Head of caudate nucleus (tissue), 42 donors: ENCODE measurements around the gene RAB11B.
"Not testable (repeated sequence)": the region's sequence is repeated elsewhere in the genome, so short reads cannot be mapped to it uniquely, and the experiment has no call there.

Source experiments
- DNase-seq, 42 donors: peaks; one replicate each; pipeline versions ENCODE4 v3.0.0 to v3.0.0-alpha.2; 2020 to 2021; ENCODE audit warnings: mixed read lengths in 7 of 42
- intact Hi-C: fragments of 100-400 bp; cut with DNase I; formaldehyde crosslinking; loops from one replicate; pipeline ENCODE4 v1.15.0; 2022

RAB11B gene

DNA sequence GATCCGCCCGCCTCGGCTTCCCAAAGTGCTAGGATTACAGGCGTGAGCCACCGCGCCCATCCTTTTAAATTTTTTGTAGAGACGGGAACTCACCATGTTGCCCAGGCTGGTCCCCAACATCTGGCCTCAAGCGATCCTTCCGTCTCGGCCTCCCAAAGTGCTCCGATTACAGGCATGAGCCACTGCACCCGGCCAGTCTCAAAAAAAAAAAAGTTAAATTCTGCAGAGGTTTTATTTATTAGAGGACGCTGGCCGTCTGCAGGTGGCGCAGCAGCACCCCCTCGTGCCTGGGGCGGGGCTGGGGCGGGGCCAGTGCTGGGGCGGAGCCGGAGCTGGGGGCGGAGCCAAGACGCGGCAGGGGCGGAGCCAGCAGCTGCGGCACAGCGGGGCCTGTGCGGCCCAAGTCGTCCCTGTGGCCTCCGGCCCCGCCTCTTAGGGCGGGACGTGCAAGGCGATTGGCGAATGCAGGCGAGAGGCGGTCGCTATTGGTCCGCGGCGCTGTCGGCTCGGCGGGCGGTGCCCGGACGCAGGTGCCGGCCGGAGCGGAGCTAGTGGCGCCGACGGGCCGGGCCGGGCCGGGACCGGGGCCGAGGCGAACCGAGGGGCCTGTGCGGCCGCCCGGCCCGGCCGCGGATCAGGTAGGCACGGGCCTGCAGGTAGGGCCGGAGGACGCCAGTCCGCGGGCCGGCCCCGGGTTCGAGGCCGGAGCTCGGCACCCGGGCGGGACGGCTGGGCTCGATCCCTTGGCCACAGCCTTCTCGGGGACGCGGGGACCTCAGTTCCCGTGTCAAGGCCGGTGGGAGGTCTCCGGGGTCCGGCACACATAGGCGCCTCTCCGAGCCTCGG lies 22.8 kb downstream of the RAB11B start, which contains the start of gene MARCHF2:
Gene MARCHF2, plus strand, starts transcription at position 523 of the 846 bp plus-strand sequence. CDS start 8,536 bp downstream, outside the sequence.
- intact Hi-C loops, result loop anchor here (10.0 kb wide), 1 partner anchor 92 kb away; the partner anchor contains the start of gene PRAM1
- DNase-seq, result peak; percentile 91 to 98 (median 96)

- DNase-seq, result no peak
- intact Hi-C loops, result loop anchor here (10.0 kb wide), 1 partner anchor 91 kb away; the partner anchor contains the start of gene PRAM1
Measured at GRCh38 chr19:8413629-8413995, 23.5 kb downstream of the RAB11B start.

DNA sequence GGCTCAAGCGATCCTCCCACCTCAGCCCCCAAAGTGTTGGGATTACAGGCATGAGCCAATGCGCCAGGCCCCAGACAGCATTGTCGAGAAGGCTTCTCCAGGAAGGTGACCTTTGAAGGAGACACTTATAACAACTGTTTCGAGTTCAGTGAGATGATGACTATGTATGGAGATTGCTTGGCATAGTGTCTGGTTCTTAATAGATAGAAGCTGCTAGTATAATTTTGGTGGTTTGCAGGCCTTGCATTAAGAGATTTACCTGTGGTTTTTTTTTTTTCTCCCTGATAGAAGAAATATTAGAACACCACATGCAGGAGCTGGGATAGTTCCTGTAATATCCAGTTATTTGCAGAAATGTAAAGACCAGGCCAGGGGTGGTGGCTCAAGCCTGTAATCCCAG lies 26.6 kb downstream of the RAB11B start:
- DNase-seq, result no peak
- intact Hi-C loops, result loop anchor here (10.0 kb wide), 1 partner anchor 88 kb away; the partner anchor contains the start of gene PRAM1

- intact Hi-C loops, result no loop called here
- no peak for DNase-seq
Measured at GRCh38 chr19:8421484-8422461, 31.6 kb downstream of the RAB11B start.

- peak in 32 of 42 donors; percentile 14 to 83 (median 45) for DNase-seq
- intact Hi-C loops, result no loop called here
Measured at GRCh38 chr19:8423817-8424223, 33.7 kb downstream of the RAB11B start.

DNA sequence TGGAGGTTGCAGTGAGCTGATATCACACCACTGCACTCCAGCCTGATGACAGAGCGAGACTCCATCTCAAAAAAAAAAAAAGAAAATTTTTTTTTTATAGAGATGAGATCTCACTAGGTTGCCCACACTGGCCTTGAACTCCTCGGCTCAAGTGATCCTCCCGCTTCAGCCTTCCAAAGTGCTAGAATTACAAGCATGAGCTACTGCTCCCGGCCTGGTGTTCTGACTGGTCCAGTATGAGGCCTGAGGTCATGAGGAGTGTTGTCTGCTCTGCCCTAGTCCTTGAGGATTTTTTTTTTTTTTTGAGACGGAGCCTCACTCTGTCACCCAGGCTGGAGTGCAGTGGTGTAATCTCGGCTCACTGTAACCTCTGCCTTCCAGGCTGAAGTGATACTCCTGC lies 35.2 kb downstream of the RAB11B start:
- intact Hi-C loops, DNase-seq: not testable (repeated sequence)

DNA sequence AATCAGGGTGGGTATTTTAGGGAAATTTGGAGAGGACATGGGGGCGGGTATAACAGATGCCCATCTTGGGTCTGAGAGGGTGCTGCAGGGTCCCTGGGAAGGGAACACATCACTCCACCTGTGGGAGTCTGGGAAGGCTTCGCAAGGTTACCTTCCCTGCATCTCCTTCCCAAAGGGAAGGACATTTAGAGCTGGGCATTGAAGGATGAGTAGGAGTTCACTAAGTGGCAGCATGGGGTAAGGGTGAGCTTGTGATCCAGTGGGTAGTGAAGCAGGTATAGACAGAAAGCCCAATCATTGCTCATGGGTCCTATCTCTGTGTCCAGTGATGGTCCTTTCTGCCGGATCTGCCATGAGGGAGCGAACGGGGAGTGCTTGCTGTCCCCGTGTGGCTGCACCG lies 36.1 kb downstream of the RAB11B start:
- no peak for DNase-seq
- intact Hi-C loops, result no loop called here

GRCh38 chr19:8429044-8429443 lies 38.9 kb downstream of the RAB11B start:
- intact Hi-C loops, result no loop called here
- DNase-seq, result no peak

DNA sequence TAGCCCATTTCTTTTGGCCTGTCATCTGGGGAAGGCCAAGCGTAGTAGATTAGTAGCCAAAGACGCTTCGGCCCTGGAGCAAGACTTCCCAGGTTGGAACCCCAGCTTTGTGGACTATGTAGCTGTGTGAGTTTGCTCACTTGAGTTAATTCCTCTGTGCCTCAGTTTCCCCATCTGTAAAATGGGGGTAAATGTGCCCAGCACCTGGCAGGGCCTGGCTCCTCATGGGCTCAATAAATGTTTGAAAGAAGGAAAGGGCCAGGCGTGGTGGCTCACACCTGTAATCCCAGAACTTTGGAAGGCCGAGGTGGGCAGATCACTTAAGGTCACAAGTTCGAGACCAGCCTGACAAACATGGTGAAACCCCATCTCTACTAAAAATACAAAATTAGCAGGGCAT lies 39.7 kb downstream of the RAB11B start:
- intact Hi-C loops, result no loop called here
- no peak for DNase-seq

- no peak for DNase-seq
- intact Hi-C loops, result no loop called here
Measured at GRCh38 chr19:8430650-8431049, 40.5 kb downstream of the RAB11B start.

GRCh38 chr19:8438236-8438635 lies 48.1 kb downstream of the RAB11B start:
- intact Hi-C loops, result no loop called here

GRCh38 chr19:8441725-8442544 lies 51.8 kb downstream of the RAB11B start:
- intact Hi-C loops, result no loop called here
- DNase-seq, result no peak

More at GRCh38 chr19:8438236-8438635, 48.1 kb downstream of the RAB11B start:
- DNase-seq, result no peak

- not testable (repeated sequence) for DNase-seq
Measured at GRCh38 chr19:8444140-8444676, 54.0 kb downstream of the RAB11B start.

GRCh38 chr19:8444677-8445487 lies 54.7 kb downstream of the RAB11B start, which contains the start of gene HNRNPM:
TSS of gene HNRNPM (plus strand) at chr19:8444975. CDS start at chr19:8444999, 24 bp downstream.
- peak; percentile 98 to 100 (median 100) for DNase-seq
- intact Hi-C loops, result loop anchor here (5.0 kb wide), 1 partner anchor 57 kb away; the partner anchor contains the start of gene PRAM1

More at GRCh38 chr19:8444140-8444676, 54.0 kb downstream of the RAB11B start:
- intact Hi-C loops, result not testable (repeated sequence)

DNA sequence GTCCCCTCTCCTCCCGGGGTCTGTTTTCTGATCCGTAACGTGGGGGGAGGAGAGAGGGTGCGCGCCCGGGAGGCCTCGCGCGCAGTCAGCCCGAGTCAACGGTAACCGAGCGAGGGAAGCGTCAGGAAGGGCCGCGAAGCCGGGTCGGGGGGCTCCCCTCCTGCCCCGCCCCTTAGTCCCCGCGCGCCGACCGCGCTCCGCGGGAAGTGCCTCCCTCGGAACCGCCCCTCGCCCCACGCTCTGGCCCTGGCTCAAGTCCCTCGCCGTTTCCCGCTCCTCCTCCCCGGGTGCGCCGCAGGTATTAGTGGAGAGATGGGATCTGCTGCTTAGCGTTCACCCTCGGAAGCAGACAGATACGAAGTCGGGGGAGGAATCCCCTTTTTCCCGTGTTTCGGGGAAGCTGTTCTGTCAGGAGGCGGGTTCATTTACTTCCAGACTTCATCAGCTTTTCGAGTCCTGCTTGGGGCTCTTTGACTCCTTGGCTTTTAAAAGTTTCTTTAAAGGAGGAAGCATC lies 55.4 kb downstream of the RAB11B start:
- intact Hi-C loops, result loop anchor here (5.0 kb wide), 1 partner anchor 57 kb away; the partner anchor contains the start of gene PRAM1
- peak in 38 of 42 donors; percentile 8 to 68 (median 40) for DNase-seq

- intact Hi-C loops, result loop anchor here (5.0 kb wide), 1 partner anchor 56 kb away; the partner anchor contains the start of gene PRAM1
- no peak for DNase-seq
Measured at GRCh38 chr19:8446061-8446709, 56.0 kb downstream of the RAB11B start.
